GM19351 (cell line): Measurements from ENCODE around the gene UGT1A7.

Source experiments
- ATAC-seq: cut with Tn5 transposase; IDR thresholded peaks from one replicate; pipeline ENCODE4 v1.9.1; 2021; ENCODE audit warnings: mild to moderate bottlenecking, moderate library complexity; ENCODE audit not compliant: unreplicated experiment

UGT1A7 gene

DNA sequence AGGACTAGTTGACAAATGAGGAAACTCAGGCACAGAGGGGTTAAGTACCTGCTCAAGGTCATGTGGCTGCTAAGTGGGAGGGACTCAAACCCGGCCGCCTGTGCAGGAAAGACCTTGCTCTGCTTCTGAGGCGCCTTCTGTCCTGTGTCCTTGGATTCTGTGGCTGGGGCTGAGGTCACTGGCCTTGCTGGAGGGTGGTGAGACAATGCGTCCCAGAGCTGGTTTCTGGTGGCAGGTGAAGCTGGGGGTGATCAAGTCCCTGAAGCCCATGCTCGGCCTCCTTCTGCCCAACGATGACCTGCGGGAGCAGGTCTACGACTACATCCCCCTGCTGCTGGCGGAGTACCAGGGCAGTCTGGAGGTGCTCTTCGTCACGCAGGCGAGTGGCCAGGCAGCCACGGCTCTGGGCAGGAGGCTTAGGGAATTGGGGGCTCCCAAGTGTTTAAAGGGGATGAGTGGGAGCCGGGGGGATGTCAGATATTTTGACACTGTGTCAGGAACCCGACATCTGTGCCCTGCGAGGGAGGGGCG is 112.5 kb downstream of the UGT1A7 start:
- ATAC-seq, result no peak

DNA sequence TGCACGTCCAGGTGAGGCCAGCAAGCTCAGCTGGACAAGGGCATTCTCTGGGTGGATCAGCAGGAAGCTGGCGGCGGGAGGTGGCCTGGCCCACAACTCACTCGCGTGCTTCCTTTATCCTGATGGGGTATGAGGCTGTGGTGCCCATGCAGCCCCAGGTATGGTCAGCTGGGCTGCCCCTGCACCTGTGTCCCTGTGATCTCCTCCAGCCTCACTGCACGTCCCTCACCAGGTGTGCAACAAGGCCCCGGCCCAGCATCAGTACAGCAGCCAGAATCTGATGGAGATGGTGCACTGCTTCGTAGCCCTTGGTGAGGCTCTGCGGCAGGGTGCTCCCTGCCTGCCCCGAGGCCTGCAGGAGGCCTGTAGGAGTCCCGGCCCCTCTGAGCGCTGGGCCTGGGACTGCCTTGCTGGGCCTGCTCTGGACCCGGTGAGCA is 114.1 kb downstream of the UGT1A7 start:
- ATAC-seq, result no peak

DNA sequence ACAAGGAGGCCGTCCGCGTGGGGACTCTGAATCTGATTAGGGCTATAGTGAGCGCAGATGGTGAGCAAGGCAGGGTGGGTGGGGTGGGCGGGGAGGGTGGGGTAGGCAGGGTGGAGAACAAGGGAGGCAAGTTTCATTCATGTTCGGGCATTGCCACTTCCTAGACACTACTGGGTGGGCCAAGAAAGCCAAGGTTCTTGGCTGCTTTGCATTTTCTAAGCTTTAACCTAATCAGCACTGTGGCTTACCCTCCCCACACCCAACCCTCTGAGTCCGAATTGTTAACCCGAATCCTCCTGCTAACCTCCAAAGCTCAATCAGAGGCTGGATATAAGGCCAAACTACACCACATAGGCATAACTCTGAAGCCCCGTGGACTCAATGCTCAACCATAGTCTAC is 114.6 kb downstream of the UGT1A7 start:
- no peak for ATAC-seq

DNA sequence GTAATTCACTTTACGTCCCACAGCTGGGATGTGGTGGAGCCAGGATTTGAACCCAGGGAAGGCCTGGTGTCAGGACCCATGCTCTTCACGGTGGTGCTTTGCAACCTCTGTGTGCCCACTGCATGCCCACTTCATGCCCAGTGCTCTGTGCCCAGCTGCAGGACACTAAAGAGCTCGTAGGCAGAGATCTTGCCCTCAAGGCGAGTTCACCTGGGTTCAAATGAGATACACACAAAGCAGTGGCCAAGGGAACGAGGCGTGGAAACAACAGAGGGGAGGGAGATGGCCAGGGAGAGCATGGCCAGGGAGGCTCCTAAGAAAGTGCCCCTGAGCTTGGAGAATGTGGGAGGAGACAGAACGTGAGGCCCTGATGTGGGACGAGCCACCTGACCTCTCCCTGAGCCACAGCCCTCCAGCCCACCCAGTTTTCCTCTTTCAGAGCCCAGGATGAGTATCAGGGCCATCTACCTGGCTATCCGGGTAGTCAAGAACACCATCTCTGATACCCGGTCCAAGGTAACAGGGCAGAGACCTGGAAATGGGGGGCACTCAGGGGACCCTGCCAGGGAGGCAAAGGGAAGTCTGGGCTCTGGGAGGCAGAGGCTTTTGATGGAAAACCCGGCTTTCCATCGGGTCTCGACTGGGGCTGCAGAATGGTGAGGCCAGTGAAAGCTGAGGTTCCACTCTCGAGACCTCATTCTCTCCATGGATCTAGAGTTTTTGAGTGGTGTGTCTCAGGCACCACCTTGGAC is 116.8 kb downstream of the UGT1A7 start:
- ATAC-seq, result no peak

DNA sequence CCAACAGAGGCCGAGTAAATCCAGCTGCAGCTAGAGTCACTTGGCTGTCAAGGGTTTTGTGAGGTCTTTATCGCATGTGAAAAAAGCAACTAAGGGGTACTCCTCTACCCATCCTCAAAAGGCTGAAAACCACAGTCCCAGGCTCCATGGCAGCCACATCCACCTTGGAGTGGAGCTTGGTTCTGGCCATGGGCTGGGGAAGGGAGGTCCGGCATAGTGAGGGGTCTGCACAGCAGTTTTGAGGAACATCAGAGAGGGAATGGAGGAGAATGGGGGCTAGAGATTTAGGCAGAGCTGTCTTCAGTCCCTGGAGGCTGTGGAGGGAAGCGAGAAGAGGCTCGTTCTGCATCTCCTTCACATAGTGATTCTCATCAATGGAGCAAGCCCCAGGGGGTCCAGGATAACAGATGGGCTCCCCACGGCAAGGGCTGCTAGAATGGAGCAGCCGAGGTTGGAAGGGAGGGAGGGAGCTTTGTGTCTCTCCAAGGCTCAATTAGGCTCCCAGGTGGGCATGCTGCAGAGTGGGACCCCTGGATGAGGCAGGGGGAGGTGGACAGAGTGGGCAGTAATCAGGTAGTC is 117.5 kb downstream of the UGT1A7 start:
- no peak for ATAC-seq

DNA sequence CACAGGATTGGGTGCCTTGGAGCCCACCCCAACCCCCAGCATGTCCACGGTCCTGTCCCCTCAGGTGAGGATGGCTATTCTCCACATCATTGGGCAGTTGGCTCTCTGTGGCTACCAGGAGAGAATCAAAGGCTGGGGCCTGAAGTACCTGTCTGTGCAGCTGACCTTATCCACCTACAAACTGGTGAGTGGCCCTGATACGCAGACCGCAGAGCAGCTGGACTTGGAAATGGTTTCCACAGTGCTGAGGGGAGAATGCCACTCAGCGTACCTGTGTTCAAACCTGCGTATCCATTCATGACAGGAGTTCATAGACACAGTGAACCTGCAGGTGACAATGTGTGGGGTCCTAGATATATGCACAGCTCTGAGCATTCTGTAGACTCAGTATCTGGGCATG is 118.0 kb downstream of the UGT1A7 start:
- no peak for ATAC-seq

DNA sequence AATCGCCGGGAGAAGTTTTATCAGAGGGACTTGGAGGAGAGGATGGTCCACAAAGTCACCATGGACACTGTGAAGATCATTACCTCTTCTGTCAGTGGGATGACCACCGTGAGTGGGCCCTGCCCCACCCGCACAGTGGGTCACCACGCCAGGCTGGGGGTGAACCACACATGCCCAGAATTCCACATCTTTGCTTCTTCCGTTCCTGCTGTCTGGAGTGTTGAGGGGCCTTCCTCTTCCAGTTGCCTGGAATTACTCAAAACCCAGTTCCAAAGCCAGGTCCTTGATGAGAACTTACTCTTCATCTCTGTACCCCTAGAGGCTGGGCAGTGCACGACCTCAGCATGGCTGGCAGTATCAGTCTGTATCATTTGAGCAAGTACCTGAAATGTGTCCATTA is 118.5 kb downstream of the UGT1A7 start:
- no peak for ATAC-seq

DNA sequence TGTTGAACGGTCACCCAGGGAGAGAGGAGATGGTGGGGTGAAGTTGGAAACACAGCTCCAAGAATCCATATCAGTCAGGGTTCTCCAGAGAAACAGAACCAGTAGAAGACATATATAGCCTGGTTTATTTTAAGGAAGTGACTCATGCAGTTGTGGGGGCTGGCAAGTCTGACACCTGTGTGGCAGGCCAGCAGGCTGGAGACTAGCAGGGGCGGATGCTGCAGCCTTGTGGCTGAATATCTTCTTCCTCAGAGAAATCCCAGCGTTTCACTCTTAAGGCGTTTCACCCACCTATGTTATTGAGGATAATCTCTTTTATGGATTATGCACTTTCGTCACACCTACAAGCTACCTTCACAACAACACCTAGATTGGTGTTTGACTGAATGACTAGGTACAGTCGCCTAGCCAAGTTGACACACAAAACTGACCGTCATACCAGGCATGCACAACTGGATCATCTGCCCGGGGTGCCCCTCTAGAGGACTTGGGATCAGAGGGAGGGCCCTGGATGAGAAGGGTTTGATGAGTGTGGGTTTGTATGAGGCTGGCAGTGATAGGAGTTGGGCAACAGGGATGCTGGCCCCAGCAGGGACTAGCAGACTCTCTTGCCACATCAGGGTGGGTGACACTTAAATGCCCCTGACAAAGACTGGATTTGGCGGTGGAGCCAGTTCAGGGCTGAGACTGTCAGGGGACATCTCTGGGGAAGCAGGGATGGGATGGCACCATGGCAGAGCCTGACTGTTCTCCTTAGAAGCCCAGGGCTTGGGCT is 119.8 kb downstream of the UGT1A7 start:
- peak; percentile 82 for ATAC-seq

DNA sequence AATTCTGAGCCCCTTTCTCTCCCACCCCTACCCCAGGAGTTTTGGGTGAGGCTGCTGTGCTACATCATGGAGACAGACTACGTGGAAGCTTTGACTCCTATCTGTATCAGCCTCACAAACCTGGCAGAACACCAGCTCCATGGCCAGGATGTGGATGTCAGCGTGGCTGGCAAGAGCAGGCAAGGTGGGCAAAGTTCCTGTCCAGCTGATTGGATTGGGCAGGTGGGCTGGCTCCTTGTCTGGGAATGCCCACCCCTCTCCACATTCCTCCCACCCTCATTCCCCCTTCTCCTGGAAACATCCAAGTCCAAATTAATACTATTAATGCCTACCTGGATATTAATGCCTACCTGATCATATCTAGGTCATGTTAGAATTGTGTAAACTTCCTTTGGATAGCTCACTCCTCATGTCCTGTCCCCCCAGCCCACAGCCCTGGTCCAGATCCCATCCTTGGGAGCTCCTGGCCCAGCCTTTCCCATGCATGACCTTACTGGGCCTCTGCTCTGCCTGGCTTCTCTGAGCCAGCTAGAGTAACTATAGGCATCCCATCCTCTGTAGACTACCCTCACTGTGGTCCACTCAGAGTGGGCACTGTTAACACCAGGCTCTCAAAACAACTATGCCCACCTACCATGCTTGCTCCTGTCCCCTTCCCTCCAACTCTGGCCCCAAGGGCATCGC is 120.6 kb downstream of the UGT1A7 start:
- ATAC-seq, result no peak

DNA sequence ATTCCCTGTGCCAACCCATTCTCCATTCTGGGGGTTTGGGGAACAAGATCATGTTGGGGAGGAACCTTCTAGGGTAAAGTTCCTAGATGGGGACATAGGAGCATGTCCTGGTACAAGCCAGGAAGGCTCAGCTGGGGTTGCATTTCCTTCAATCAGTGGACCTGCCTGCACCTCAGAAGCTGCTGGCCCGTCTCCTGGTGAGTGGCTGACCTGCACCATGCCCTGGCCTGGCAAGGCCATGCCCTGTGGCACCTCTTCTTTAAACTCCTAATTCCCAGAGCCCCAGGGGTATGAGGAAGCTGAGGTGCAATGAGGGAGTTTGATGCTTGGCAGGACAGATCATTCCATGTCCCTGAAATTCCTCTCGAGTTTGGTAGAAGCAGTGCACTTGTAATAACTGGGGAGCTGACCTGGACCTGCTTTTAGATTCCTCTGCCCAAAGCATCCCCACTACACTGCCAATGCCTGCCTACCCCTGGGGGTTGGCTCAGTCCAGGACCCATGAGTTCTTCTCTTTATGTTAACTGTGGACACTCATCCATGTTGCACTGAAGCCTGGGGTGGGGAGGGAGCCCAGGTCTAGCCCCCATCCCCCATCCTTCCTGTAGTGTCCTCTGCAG is 121.7 kb downstream of the UGT1A7 start:
- ATAC-seq, result no peak

DNA sequence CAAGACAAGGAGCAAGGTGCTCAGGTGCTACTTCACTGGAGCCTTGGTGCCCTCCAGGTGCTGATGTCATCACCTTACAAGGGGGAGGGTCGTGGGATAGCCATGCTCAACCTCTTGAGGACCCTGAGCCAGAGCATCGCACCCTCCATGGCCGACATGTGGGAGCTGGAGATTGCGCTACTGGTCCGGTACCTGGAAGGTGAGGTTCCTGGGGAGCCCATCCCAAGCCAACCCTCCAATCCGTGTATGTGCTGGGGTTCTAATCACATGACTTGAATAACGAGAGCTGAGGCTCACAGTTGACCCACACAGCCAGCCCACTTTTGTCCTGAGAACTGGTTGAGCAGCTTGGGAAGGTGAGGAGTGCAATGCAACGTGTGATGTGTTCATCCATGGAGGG is 122.3 kb downstream of the UGT1A7 start:
- no peak for ATAC-seq

DNA sequence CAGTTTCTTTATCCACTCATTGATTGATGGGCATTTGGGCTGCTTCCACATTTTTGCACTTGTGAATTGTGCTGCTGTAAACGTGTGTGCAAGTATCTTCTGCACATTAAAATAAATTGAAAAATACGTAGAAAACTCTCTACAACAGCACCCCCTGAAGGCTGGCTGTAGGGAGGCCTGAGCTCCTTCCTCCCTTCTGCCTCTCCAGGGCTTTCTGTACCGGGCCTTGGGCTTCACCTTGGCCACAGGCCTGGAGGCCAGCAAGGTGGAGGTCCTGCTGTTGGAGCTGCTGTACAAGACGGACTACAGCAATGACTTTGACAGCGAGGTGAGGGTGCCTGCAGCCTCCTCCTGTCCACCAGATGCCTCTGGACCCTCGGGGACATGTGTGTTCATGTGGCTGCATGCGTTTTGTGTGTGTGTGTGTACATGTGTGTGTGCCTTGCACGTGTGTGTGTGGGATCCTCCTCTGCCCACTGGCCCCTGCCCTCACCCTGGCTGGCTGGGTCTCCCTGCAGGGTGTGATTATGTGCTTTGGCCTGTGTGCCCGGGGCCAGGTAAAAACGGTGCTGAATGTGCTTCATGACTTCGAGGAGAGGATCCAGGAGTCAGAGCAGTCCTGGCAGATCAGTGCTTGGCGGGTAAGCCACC is 125.6 kb downstream of the UGT1A7 start:
- ATAC-seq, result no peak

DNA sequence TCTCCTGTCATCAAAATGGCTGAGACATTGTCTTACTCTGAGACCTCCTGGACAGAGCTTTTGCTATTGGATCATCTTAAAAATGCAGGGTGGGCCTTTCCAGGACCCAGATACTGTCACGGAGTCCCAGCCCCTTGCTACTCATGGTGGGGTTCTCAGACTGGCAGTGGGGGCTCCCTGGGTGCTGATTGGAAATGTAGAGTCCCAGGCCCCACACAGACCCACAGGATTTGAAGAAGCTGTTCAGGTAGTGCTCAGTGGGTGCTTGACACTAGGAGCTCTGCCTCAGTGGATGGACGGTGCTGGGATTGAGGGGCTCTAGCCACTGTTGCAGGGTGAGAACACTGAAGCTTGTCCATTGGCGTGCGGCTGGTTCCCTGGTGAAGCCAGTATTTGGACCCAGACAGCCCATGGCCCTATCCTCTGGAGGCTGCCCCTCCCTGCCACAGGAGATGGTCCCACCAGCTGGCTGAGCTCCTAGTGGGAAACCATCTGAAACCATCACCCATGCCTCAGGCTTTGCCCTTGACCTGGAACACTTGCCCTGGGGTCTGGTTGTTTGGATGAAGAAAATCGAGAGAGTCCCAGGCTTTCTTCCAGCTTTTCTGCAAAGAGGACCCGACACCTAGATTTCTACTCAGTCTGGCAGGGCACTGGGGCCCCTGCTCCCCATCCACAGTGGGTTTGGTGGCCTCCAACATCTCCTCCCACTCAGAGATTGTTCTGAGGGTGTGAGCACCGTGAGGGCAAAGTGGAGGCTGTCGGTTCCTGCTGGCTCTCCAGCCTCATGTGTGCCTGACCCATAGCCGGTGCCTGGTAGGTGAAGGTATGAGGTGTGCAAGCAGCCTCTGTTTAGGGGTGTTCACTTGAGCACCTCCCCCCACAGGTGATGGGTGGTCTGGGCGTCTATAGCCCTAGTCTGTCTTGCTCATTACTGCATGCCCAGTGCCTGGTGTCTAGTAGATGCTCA is 126.5 kb downstream of the UGT1A7 start:
- no peak for ATAC-seq

DNA sequence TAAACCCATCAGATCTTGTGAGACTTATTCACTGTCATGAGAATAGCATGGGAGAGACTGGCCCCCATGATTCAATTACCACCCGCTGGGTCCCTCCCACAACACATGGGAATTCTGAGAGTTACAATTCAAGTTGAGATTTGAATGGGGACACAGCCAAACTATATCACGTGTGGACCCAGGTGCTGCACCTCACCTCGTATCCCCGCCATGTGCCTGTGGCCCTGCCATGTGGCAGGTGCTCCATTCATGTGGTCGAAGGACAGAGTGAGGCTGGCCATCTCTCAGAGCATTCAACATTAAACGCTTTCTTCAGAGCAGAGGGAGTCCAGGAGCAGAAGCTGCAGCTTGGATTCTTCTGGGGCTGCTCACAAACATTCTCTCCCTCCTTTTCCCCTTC is 128.7 kb downstream of the UGT1A7 start:
- no peak for ATAC-seq

DNA sequence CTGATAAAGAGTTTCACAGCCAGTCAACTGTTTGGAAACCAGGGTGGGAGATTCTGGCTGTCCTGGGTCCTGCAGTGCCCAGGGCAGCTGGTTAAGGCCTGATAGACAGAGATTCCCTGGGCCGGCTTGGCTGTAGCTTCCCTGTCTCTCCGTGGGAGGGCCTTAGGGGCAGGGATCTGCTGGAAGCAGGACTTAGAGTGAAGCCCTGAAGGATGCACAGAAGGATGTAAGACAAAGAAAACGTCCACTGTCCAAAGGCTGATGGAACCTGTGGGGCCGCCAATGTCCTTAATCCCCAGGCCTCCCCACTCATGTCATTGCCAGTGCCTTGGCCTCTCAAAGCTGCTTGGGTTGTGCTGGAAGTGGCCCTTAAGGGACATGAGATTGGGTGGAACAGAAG is 129.4 kb downstream of the UGT1A7 start:
- no peak for ATAC-seq

DNA sequence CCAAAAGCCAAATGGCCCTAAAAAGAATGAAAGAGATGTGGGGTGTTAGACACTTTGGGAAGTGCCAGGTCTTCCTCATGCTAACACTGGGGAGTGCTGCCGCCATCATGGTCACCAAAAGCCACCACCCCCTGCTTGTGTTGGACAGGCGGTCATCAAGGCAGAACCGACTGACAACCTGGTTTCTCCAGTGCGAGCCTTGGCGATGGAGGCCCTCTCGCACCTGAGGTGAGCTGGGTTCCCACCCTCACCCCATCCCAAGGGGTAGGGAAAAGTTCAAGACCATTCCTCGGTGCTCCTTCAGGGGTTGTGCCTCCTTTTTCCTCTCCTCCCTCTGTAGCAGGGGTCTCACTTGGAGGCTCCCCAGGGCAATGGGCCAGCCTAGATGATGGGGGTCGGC is 130.0 kb downstream of the UGT1A7 start:
- no peak for ATAC-seq

DNA sequence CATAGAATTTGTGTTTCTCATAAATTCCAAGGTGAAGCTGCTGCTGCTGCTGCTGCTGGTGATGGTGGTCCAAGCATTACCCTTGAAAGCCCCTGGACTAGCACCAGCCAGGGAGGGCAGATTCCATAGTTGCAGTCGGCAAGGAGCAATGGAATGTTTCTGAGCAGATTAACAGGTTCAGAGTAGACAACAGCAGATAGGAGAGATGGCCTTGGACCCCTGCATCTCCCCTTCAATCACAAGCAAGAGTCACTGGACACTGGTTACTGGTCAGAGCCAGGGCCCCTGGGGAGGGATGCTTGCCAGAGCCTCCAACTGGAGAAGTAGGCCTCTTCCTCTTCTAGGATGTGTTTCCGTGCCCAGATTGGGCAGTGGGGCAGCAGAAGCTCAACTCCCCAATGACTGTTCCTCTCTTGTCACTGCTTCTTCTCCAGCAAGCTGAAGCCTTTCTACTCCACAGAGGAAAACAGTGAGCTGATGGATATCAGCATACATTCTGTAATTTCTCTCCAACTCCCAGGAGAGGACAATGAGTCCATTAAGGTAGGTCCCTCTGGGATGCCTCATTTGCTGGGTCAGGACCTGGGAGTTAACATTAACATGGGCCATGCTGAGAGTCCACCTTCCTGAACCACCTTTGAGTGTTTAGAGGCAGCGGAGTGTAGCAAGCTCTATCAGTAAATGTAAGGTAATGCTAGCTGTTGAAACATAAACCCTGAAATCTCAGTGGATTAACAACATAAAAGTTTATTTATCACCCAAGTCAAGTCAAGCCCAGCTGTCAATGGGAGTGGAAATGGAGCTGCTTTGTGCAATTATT is 131.7 kb downstream of the UGT1A7 start:
- no peak for ATAC-seq
